Fibroblast of lung (primary cell): ENCODE results near the gene GNLY.

Source experiments
- CTCF ChIP-seq, 2 donors: IDR thresholded peaks in 1 of 2; conservative IDR thresholded peaks in 1 of 2; 1 replicate in 1 of 2; 2 replicates in 1 of 2; pipeline ENCODE4 v1.5.1; 2011 to 2012; ENCODE audit warnings: low read length in 2 of 2, control low read depth in 1 of 2, inconsistent platforms in 1 of 2, low read depth in 1 of 2, mild to moderate bottlenecking in 1 of 2
- EZH2 ChIP-seq: IDR thresholded peaks from 2 replicates; pipeline ENCODE4 v1.5.1; 2012; ENCODE audit warnings: low read length, control low read depth, mild to moderate bottlenecking; ENCODE audit errors: missing control alignments

DNA sequence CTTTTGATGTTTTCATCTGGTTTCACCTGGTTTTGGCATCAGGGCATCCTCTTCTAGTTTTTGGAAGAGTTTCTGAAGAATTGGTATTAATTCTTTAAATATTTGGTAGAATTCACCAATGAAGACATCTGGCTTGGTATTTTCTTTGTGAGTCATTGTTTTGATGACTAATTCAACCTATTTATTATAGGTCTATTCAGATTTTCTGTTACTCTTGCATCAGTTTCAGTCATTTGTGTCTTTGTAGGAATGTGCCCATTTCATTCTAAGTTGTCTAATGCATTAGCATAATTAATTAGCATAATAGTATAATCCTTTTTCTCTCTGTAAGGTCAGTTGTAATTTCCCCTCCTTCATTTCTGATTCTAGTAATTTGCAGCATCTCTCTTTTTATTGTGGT, 8.0 kb downstream of the GNLY start:
- no peak for TF ChIP-seq CTCF (conservative IDR thresholded peaks at IDR 0.05 in 1 of 2, IDR thresholded peaks at IDR 0.05 in 1 of 2; ENCODE audit: low read depth in 1 of 2, low read length in 2 of 2)
- TF ChIP-seq EZH2: no peak
